ENCODE measurements around the gene USP28. TPM values are rescaled to one million over a fixed set of nuclear protein-coding genes. Genes with fewer than 3 reads are reported as not detected.
A peak's percentile ranks its signal among the peaks of the same experiment; 100 is the strongest.
"Not testable (repeated sequence)": the region's sequence is repeated elsewhere in the genome, so short reads cannot be mapped to it uniquely, and the experiment has no call there.

USP28 gene
- polyA plus RNA-seq (ENCODE audit: insufficient read length in 4 of 4): 10 to 100 TPM; 31.2 to 53.7 (median 42.5) TPM

GRCh38 chr11:113875234-113876073 lies at the start of gene USP28:
TSS of gene USP28 (minus strand) at chr11:113875572. CDS start at chr11:113875501, 71 bp downstream.
- DNase-seq (ENCODE audit: low read depth in 4 of 4, low spot score in 2 of 4): peak; percentile 91 to 96 (median 94)

GRCh38 chr11:113923572-113923971 lies 48.2 kb upstream of the USP28 start:
- no peak for DNase-seq (ENCODE audit: low read depth in 4 of 4, low spot score in 2 of 4)

DNA sequence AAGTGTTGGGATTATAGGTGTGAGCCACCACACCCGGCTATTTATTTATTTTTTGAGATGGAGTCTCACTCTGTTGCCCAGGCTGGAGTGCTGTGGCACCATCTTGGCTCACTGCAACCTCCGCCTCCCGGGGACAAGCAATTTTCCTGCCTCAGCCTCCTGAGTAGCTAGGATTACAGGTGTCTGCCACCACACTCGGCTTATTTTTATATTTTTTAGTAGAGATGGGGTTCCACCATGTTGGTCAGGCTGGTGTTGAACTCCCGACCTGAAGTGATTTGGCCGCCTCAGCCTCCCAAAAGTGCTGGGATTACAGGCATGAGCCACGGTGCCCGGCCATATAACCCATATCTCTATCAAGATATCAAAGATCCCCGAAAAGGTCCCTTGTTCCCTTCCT lies 36.1 kb upstream of the USP28 start:
- DNase-seq (ENCODE audit: low read depth in 4 of 4, low spot score in 2 of 4): not testable (repeated sequence)

- no peak for DNase-seq (ENCODE audit: low read depth in 4 of 4, low spot score in 2 of 4)
Observed at GRCh38 chr11:113908098-113908497, 32.7 kb upstream of the USP28 start.

GRCh38 chr11:113907681-113908080 lies 32.3 kb upstream of the USP28 start:
- no peak for DNase-seq (ENCODE audit: low read depth in 4 of 4, low spot score in 2 of 4)

DNA sequence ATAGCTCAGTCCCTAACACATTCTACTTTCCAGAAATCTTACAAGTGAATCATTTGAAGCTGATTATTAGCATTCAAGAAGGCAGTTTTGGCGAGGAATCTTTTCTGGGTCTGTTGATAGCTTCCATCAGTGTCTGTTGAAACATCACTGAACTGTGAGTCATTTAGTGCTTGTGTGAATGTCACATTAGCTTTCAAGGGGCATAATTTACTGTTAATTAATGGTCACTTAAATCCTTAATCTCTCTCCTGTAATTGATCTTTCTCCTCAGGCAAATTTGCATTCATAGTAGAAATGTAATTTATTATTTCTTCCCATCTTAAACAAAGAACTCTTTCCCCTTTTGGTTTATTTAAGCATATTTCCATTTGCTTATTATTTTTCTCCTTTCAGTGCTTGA lies 31.8 kb upstream of the USP28 start:
- no peak for DNase-seq (ENCODE audit: low read depth in 4 of 4, low spot score in 2 of 4)

DNA sequence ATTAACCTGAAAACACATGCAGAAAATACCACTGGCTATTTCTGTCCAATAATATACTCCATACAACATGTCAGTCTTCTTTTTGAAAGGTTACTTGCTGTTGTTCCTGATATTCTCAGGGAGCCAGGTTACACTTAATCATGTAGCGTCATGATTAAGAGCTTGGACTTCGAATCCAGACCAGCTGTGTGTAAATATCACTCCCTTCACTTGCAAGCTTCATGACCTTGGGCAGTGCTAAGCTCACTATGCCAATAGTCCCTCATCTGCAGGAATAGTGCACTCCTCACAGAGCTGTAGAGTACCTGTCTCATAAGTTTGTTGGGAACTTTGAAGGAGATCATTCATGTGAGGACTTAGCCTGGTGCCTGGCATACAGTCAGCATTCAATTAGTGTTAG lies 31.1 kb upstream of the USP28 start:
- DNase-seq (ENCODE audit: low read depth in 4 of 4, low spot score in 2 of 4): no peak

- DNase-seq (ENCODE audit: low read depth in 4 of 4, low spot score in 2 of 4): no peak
Observed at GRCh38 chr11:113906038-113906437, 30.7 kb upstream of the USP28 start.

- no peak for DNase-seq (ENCODE audit: low read depth in 4 of 4, low spot score in 2 of 4)
Observed at GRCh38 chr11:113904379-113905101, 29.2 kb upstream of the USP28 start, which contains the start of gene HTR3B. TSS of gene HTR3B (plus strand) at chr11:113904796. CDS start at chr11:113904934, 138 bp downstream.

DNA sequence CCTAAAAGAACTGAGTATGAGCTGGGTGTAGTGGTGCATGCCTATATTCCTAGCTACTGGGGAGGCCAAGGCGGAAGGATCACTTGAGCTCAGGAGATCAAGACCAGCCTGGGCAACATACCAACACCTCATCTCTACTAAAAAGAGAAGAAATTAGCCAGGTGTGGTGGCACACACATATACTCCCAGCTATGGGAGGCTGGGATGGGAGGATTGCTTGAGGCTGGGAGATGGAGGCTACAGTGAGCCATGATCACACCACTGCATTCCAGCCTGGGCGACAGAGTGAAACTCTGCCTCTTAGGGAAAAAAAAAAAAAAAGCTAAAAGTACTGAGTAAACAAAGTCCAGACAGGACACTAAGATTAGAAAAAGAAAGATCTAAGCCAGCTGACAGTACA lies 25.8 kb upstream of the USP28 start:
- no peak for DNase-seq (ENCODE audit: low read depth in 4 of 4, low spot score in 2 of 4)

GRCh38 chr11:113896156-113896879 lies 20.9 kb upstream of the USP28 start:
- DNase-seq (ENCODE audit: low read depth in 4 of 4, low spot score in 2 of 4): no peak

DNA sequence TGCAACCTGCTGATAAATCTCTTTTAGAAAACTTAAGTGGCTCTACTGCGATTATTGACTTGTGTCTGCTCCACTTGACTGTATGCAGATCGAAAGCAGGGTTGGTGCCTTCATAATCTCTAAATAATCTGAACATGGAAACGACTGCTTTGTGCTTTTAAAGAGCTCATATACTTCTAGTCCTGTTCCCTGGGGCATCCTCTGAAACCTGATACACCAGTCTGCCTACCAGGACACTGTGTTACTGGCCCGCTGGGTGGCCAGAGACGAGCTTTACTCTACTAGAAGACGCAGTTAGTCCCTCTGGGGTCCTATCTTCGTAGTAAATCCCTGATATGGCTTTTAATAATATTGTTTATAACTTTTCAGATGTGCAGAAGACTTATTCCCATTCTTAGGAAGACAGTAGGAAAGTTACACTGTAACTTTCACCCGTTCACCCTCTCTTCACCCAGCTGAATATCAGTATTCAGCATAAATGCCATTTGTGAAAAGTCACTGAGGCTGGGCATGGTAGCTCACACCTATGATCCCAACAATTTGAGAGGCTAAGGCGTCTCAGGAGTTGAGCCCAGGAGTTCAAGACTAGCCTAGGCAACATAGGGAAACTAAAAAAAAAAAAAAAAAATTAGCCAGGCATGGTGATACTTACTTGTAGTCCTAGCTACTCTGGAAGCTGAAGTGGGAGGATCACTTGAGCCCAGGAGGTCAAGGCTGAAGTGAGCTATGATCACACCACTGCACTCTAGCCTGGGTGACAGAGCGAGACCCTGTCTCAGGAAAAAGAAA lies 20.2 kb upstream of the USP28 start:
- no peak for DNase-seq (ENCODE audit: low read depth in 4 of 4, low spot score in 2 of 4)

- DNase-seq (ENCODE audit: low read depth in 4 of 4, low spot score in 2 of 4): no peak
Observed at GRCh38 chr11:113894421-113894996, 19.1 kb upstream of the USP28 start.

GRCh38 chr11:113888848-113889247 lies 13.5 kb upstream of the USP28 start:
- DNase-seq (ENCODE audit: low read depth in 4 of 4, low spot score in 2 of 4): no peak

DNA sequence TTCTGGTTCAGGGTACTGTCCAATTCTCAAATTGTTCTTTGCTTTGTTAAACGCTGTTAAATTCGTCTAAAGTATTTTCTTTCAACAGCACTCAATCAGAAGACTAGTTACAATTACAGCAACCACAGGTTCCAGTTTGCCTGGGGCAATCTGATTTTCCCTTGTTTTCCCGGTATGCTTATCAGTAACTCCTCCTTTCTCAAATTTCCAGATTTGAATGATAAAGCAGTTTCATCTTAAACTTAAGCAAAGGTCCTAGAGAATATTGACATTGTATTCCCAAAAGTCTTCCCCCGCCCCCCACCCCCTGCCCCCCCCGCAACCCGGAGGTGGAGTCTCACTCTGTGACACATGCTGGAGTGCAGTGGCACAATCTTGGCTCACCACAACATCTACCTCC lies 10.5 kb upstream of the USP28 start:
- no peak for DNase-seq (ENCODE audit: low read depth in 4 of 4, low spot score in 2 of 4)

GRCh38 chr11:113884361-113884836 lies 9.0 kb upstream of the USP28 start:
- no peak for DNase-seq (ENCODE audit: low read depth in 4 of 4, low spot score in 2 of 4)

- DNase-seq (ENCODE audit: low read depth in 4 of 4, low spot score in 2 of 4): no peak
Observed at GRCh38 chr11:113881856-113882255, 6.5 kb upstream of the USP28 start.

DNA sequence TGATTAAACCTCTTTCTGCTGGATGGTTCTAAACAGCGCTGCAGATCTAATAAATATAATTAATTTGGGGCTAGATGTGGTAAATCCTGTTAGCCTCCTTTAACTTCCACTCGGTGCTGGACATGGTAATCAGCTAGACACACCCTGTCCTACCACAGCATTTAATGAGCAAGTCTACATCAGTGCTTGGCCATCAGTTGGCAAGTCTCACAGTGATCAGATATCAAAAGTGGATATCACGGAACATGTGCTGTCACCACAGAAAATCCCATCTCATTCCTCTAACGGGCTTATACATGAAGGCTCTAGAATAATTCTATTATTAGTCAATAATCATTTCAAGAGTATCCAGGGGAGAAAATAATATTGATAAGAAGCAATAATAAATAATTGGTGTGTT lies 5.6 kb upstream of the USP28 start:
- DNase-seq (ENCODE audit: low read depth in 4 of 4, low spot score in 2 of 4): no peak

DNA sequence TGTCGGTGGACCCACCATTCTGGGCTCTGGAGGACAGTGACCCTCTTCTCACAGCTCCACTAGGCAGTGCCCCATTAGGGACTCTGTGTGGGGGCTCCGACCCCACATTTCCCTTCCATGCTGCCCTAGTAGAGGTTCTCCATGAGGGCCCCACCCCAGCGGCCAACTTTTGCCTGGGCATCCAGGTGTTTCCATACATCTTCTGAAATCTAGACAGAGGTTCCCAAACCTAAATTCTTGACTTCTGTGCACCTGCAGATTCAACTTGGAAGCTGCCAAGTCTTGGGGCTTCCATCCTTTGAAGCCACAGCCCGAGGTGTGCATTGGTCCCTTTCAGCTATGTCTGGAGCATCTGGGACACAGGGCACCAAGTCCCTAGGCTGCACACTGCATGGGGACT lies 4.1 kb upstream of the USP28 start:
- not testable (repeated sequence) for DNase-seq (ENCODE audit: low read depth in 4 of 4, low spot score in 2 of 4)

DNA sequence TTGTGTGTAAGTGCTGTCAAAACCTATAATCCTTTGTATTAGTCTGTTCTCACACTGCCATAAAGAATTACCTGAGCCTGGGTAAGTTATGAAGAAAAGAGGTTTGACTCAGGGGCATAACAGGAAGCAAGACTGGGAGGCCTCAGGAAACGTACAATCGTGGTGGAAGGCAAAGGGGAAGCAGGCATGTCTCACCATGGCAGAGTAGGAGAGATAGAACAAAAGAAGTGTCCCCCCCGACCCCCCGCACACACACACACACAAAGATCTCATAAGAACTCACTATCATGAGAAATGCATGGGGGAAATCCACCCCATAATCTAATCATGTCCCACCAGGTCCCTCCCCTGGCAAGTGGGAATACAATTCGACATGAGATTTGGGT lies 2.3 kb upstream of the USP28 start:
- DNase-seq (ENCODE audit: low read depth in 4 of 4, low spot score in 2 of 4): no peak

Data from left renal cortex interstitium (tissue), 4 donors.